AG04449 (cell line): ENCODE results near the gene DEUP1.
A peak's percentile ranks its signal among the peaks of the same experiment; 100 is the strongest.
"Not testable (repeated sequence)": the region's sequence is repeated elsewhere in the genome, so short reads cannot be mapped to it uniquely, and the experiment has no call there.

Source experiments
- CTCF ChIA-PET: fragments of 350-600 bp; formaldehyde crosslinking; extraction: SDS; loops from one replicate; lab custom pipeline; 2021; ENCODE audit warnings: antibody characterized with exemption; lab: Yijun Ruan, JAX
- POLR2A ChIA-PET: fragments of 400-600, 350-600 bp; formaldehyde crosslinking; extraction: SDS; loops from one replicate; lab custom pipeline; 2020; ENCODE audit warnings: antibody characterized with exemption, inconsistent platforms; lab: Yijun Ruan, JAX
- DNase-seq: peaks from one replicate; pipeline ENCODE4 v3.0.0-alpha.2; 2010; ENCODE audit warnings: low read depth, low spot score
- H3K4me3 ChIP-seq: 2 replicates; pipeline ENCODE4 v1.5.1; 2011; ENCODE audit warnings: low read depth, mild to moderate bottlenecking, control low read depth, low read length
- TF ChIP-seq, protein P1 (sequence below): IDR thresholded peaks from one replicate; pipeline ENCODE4 v1.5.1; 2011; ENCODE audit warnings: mild to moderate bottlenecking, moderate library complexity, low read length, control low read depth, inconsistent platforms; ENCODE audit not compliant: insufficient read depth; ENCODE audit errors: missing control alignments

DEUP1 gene

DNA sequence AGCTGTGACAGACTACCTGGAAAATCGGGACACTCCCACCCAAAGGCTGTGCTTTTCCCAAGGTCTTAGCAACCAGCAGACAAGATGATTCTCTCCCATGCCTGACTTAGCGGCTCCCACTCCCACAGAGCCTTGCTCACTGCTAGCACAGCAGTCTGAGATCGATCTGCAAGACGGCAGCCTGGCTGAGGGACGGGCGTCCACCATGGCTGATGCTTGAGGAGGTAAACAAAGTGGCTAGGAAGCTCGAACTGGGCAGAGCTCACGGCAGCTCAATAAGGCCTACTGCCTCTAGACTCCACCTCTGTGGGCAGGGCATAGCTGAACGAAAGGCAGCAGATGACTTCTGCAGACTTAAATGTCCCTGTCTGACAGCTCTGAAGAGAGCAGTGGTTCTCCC is 127.7 kb downstream of the DEUP1 start:
- CTCF ChIA-PET, result no interaction called here
- TF ChIP-seq, protein P1, sequence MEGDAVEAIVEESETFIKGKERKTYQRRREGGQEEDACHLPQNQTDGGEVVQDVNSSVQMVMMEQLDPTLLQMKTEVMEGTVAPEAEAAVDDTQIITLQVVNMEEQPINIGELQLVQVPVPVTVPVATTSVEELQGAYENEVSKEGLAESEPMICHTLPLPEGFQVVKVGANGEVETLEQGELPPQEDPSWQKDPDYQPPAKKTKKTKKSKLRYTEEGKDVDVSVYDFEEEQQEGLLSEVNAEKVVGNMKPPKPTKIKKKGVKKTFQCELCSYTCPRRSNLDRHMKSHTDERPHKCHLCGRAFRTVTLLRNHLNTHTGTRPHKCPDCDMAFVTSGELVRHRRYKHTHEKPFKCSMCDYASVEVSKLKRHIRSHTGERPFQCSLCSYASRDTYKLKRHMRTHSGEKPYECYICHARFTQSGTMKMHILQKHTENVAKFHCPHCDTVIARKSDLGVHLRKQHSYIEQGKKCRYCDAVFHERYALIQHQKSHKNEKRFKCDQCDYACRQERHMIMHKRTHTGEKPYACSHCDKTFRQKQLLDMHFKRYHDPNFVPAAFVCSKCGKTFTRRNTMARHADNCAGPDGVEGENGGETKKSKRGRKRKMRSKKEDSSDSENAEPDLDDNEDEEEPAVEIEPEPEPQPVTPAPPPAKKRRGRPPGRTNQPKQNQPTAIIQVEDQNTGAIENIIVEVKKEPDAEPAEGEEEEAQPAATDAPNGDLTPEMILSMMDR, result no peak

DNA sequence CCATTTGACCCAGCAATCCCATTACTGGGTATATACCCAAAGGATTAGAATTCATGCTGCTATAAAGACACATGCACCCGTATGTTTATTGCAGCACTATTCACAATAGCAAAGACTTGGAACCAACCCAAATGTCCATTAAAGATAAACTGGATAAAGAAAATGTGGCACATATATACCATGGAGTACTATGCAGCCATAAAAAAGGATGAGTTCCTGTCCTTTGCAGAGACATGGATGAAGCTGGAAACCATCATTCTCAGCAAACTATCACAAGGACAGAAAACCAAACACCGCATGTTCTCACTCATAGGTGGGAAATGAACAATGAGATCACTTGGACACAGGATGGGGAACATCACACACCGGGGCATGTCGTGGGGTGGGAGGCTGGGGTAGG is 133.1 kb downstream of the DEUP1 start:
- POLR2A ChIA-PET, H3K4me3 ChIP-seq, CTCF ChIA-PET, DNase-seq: not testable (repeated sequence)

More for the DNA sequence above, 127.7 kb downstream of the DEUP1 start:
- POLR2A ChIA-PET, result no interaction called here
- H3K4me3 ChIP-seq, result no peak overlapping the region
- no peak for DNase-seq

DNA sequence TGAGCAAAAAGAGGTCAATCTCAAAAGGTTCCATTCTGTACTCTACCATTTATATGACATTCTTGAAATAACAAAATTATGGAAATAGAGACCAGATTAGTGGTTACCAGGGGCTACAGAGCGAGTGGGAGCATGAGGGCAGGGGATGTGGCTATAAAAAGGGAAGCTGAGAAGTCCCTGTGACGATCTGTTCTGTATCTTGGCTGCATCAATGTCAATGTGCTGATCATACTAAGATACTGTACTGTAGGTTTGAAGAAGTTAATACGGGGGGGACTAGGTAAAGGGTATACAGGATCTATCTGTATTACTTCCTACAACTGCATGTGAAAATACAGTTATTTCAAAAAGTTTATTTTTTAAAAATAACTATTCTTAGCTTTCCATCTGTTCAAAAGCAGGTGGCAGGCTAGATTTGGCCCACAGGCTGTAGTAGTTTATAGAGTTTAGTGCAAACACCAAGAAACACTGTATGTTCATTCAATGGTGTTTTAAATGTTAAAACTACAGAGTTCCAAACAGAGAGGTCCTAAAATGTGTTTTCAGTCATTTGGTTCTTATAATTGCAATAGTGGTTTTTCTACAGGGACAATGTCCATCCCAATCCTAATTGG is 134.5 kb downstream of the DEUP1 start:
- no peak overlapping the region for H3K4me3 ChIP-seq
- POLR2A ChIA-PET, result no interaction called here
- CTCF ChIA-PET, result no interaction called here
- no peak for DNase-seq
- TF ChIP-seq, protein P1, result no peak

DNA sequence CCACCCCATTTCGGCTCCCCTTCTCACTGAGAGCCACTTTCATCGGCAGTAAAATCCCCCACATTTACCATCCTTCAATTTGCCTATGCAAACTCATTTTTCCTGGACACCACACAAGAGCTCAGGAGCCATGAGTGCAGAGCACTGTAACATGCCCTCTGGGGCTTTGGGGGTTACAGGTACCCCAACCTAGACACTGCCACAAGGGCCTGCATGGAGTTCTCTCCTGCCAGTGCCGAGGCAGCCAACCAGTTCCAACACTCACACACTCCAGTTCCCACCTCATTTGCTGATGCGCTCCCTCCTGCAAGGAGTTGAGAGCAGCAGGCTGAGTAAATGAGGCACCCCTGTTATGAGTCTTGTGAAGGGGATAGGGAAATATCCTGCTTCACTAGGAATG is 136.5 kb downstream of the DEUP1 start:
- CTCF ChIA-PET, result no interaction called here
- POLR2A ChIA-PET, result no interaction called here
- no peak overlapping the region for H3K4me3 ChIP-seq
- no peak for DNase-seq
- TF ChIP-seq, protein P1, result no peak

DNA sequence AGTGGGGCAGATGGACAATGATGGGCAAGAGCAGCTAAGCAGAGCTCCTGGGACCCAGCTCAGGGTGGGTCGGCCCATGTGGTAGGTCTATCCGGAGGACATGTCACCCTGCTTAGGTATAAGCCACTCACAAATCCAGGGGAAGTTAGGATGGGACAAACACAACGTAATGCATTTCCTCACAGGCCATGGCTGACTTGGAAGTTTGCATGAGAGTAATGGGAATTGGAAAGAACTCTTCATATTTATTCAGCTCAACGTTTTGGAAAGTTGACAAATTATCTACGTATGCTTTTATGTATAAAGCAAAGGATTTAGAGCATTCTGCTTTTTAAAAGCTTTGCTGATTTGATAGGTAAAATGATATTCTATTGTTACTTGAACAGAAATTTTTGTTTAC is 137.7 kb downstream of the DEUP1 start:
- POLR2A ChIA-PET, result no interaction called here
- no peak for DNase-seq
- TF ChIP-seq, protein P1, result no peak
- CTCF ChIA-PET, result no interaction called here
- no peak overlapping the region for H3K4me3 ChIP-seq

DNA sequence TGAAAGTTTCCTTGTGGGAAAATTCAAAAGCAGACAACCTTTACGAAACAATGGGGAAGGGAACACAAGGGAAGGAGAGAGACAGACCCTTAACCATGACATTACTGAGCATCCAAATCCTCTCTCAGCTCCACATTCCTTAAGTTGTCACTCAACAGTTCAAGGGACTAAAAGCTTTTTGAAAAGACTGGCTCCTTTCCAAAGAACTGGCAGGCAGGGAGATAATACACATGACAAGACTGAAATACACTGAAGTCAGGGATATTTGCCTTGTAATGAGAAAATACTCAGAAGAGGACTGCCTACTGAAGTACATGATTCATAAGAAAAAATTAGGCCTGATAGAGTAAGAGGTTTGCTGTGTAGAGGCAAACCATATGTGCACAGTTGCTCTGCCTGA is 143.6 kb downstream of the DEUP1 start:
- POLR2A ChIA-PET, result no interaction called here
- TF ChIP-seq, protein P1, result no peak

DNA sequence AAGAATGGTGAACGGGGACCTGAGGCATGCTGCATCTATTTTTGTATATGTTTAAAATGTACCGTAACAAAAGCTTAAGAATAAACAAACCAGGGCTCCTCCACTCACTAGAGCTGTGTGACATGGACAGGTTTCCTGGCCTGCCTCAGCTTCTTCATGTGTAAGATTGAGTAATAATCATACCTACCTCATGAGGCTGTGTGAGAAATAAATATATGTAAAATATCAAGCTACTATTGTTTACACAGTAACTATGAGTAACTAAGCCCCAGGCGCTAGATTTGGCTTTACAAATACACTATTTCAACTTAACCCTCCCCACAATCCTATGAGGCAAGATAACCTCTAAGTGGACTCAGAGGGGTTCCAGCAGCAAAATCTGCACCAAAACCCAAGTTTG is 146.3 kb downstream of the DEUP1 start:
- POLR2A ChIA-PET, result no interaction called here
- no peak overlapping the region for H3K4me3 ChIP-seq
- CTCF ChIA-PET, result no interaction called here
- TF ChIP-seq, protein P1, result no peak
- DNase-seq, result peak; percentile 31

More for the DNA sequence above, 143.6 kb downstream of the DEUP1 start:
- DNase-seq, result no peak
- CTCF ChIA-PET, result no interaction called here
- H3K4me3 ChIP-seq, result no peak overlapping the region
